Endothelial cell of umbilical vein (primary cell): Measurements from ENCODE around the gene EQTN. TPM values are rescaled to one million over a fixed set of nuclear protein-coding genes. Genes with fewer than 3 reads are reported as not detected.

Experiments
- BruUV-seq: library from RNA; stranded (reverse); fragments of 400-500 nt; replicated peaks from 2 replicates; lab custom pipeline; 2021; lab: Mats Ljungman, UMichigan
- CTCF ChIA-PET: fragments of 300-600, 350-600 bp; sonication (Branson Sonifier 250); formaldehyde crosslinking; loops from one replicate; lab custom pipeline; 2021; ENCODE audit warnings: antibody characterized with exemption, inconsistent platforms; lab: Charles Lee
- POLR2A ChIA-PET: fragments of 300-600, 350-600 bp; sonication (Branson Sonifier 250); formaldehyde crosslinking; loops from one replicate; lab custom pipeline; 2021; ENCODE audit warnings: antibody characterized with exemption, inconsistent platforms; lab: Charles Lee
- DNase-seq: peaks from one replicate; pipeline ENCODE4 v3.0.0-alpha.2; 2011; ENCODE audit warnings: low read depth, low spot score
- FAIRE-seq: peaks from 2 replicates; lab custom pipeline; 2011; peaks lifted over from hg19 to GRCh38; lab: Jason Lieb, UNC
- H2AFZ ChIP-seq: 2 replicates; pipeline ENCODE4 v1.6.0; 2012; ENCODE audit warnings: low read depth, low read length, control low read depth, inconsistent platforms
- H3K27ac ChIP-seq: 2 replicates; pipeline ENCODE4 v1.5.1; 2011; ENCODE audit warnings: low read depth, mild to moderate bottlenecking, control low read depth, low read length, moderate library complexity; ENCODE audit not compliant: insufficient read depth
- H3K27me3 ChIP-seq, 2 experiments: 2 replicates each; pipeline versions ENCODE4 v1.6.0 to v1.6.1; 2011; ENCODE audit warnings: low read length in 2 of 2, mixed read lengths in 1 of 2; ENCODE audit not compliant: control insufficient read depth in 2 of 2, insufficient read depth in 2 of 2
- H3K36me3 ChIP-seq, 2 experiments: 2 replicates in 1 of 2; 3 replicates in 1 of 2; pipeline ENCODE4 v1.5.1; 2011; ENCODE audit warnings: low read length in 2 of 2, mild to moderate bottlenecking in 1 of 2, moderate library complexity in 1 of 2; ENCODE audit not compliant: control insufficient read depth in 2 of 2, insufficient read depth in 2 of 2; ENCODE audit errors: extremely low read depth in 1 of 2
- H3K4me1 ChIP-seq: 3 replicates; pipeline ENCODE4 v1.5.1; 2011; ENCODE audit warnings: mild to moderate bottlenecking, low read length; ENCODE audit not compliant: control insufficient read depth, insufficient read depth; ENCODE audit errors: extremely low read depth
- H3K4me2 ChIP-seq: 2 replicates; pipeline ENCODE4 v1.6.1; 2011; ENCODE audit warnings: low read length, control low read depth, mixed read lengths; ENCODE audit not compliant: insufficient read depth
- H3K4me3 ChIP-seq, 3 experiments: fragments of 200-600 bp in 1 of 3; sonication (generic), shearing (Covaris generic) in 1 of 3; replicated peaks in 1 of 3; 2 replicates each; pipeline ENCODE4 v1.5.1; 2011 to 2016; ENCODE audit warnings: control low read depth in 3 of 3, low read length in 3 of 3, mild to moderate bottlenecking in 2 of 3, inconsistent platforms in 1 of 3, low read depth in 1 of 3, moderate library complexity in 1 of 3; ENCODE audit not compliant: insufficient read depth in 1 of 3
- H3K79me2 ChIP-seq: 2 replicates; pipeline ENCODE4 v1.6.0; 2012; ENCODE audit warnings: low read length, inconsistent platforms; ENCODE audit not compliant: control insufficient read depth, insufficient read depth
- H3K9ac ChIP-seq: replicated peaks from 2 replicates; pipeline ENCODE3; 2011; ENCODE audit warnings: low read length, control low read depth; ENCODE audit not compliant: insufficient read depth; ENCODE audit errors: extremely low read depth
- H3K9me1 ChIP-seq: replicated peaks from 3 replicates; pipeline ENCODE4 v1.6.0; 2011; ENCODE audit warnings: mild to moderate bottlenecking, low read length; ENCODE audit not compliant: control insufficient read depth, insufficient read depth; ENCODE audit errors: extremely low read depth
- H3K9me3 ChIP-seq: replicated peaks from 2 replicates; pipeline ENCODE4 v1.5.1; 2012; ENCODE audit warnings: low read length, inconsistent platforms; ENCODE audit not compliant: control insufficient read depth, insufficient read depth
- H4K20me1 ChIP-seq: replicated peaks from 2 replicates; pipeline ENCODE3; 2011; ENCODE audit warnings: mild to moderate bottlenecking, low read length; ENCODE audit not compliant: control insufficient read depth, insufficient read depth; ENCODE audit errors: extremely low read depth
- EZH2 ChIP-seq: IDR thresholded peaks from 2 replicates; pipeline ENCODE4 v1.6.1; 2012; ENCODE audit warnings: borderline replicate concordance, low read depth, mild to moderate bottlenecking, moderate library complexity, low read length, inconsistent platforms; ENCODE audit not compliant: severe bottlenecking
- FOS ChIP-seq: IDR thresholded peaks from 2 replicates; pipeline ENCODE4 v1.6.1; 2011; ENCODE audit warnings: mild to moderate bottlenecking, low read length, moderate library complexity, borderline replicate concordance; ENCODE audit not compliant: insufficient read depth
- JUN ChIP-seq: IDR thresholded peaks from 2 replicates; pipeline ENCODE4 v1.6.1; 2011; ENCODE audit warnings: borderline replicate concordance, low read depth; ENCODE audit not compliant: insufficient read length, insufficient read depth
- POLR2A ChIP-seq: IDR thresholded peaks from 2 replicates; pipeline ENCODE4 v1.6.1; 2012; ENCODE audit warnings: low read depth, mild to moderate bottlenecking, control low read depth, low read length
- POLR2AphosphoS5 ChIP-seq: IDR thresholded peaks from 2 replicates; pipeline ENCODE4 v1.6.1; 2012; ENCODE audit warnings: low read depth, mild to moderate bottlenecking, control low read depth, low read length, moderate library complexity; ENCODE audit not compliant: insufficient read depth
- dilution Hi-C: fragments of 300-500 bp; cut with MboI; formaldehyde crosslinking; loops from one replicate; pipeline ENCODE4 v1.15.0; 2019; ENCODE audit warnings: low sequenced_read_pairs; ENCODE audit not compliant: extremely low pct_ligation_motif_present
- intact Hi-C: fragments of 100-400 bp; cut with micrococcal nuclease; formaldehyde crosslinking; loops from one replicate; pipeline ENCODE4 v1.10.0; 2022
- polyA plus RNA-seq, 4 experiments: library from polyadenylated mRNA; depleted of rRNA in 3 of 4; stranded (reverse) in 3 of 4; unstranded in 1 of 4; fragments of >200 nt; gene quantifications; 2 replicates each; pipeline versions ENCODE4 v1.2.1 to v1.2.3, GENCODE V29; 2011 to 2012; ENCODE audit warnings: missing spikeins in 1 of 4
- total RNA-seq: library from RNA; stranded (reverse); gene quantifications from 2 replicates; pipeline ENCODE4 v1.2.3, GENCODE V29; 2021
- TF ChIP-seq, protein P1 (sequence below), 2 donors: IDR thresholded peaks; 1 replicate in 1 of 2; 2 replicates in 1 of 2; pipeline ENCODE4 v1.5.1; 2011; ENCODE audit warnings: low read length in 2 of 2, mild to moderate bottlenecking in 2 of 2, moderate library complexity in 2 of 2, control low read depth in 1 of 2, inconsistent platforms in 1 of 2, low read depth in 1 of 2; ENCODE audit not compliant: insufficient read depth in 1 of 2; ENCODE audit errors: extremely low read depth in 1 of 2

EQTN gene
- total and polyA plus RNA-seq, 2 donors (not counting 3 experiments of a cell fraction or from before 2014, with no cell fraction given) = not detected

DNA sequence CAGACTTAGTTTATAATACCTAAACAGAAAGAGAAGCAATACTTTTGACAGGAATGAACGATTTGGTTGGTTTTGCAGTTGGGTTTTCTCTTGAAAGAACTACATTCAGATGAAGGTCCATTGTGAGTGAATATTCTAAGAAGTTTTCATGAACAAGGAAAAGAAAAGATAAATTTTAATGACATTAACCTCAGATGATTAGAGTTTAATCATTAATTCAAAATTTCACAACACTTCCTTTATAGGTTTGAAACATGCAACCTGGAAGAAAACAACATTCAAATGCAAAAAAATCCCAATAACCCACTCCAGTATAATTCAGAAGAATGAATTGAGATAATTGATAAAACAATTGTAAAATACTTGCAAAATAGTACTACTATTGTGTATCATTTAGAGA, 23.8 kb downstream of the EQTN start:
- Histone ChIP-seq H3K4me3 (no peak overlapping the region), H3K79me2 (no peaks in the 10 kb centered on the region), H3K9ac (no peak overlapping the region), H3K9me1 (no peaks in the 10 kb centered on the region), H3K36me3 (no peaks in the 10 kb centered on the region), H3K27me3 (peaks cover 0 to 3% of the 10 kb centered on the region in 2 experiments), H3K4me1 (no peaks in the 10 kb centered on the region), H2AFZ (no peak overlapping the region), H3K4me2 (no peak overlapping the region), H3K9me3 (no peaks in the 10 kb centered on the region), H4K20me1 (no peaks in the 10 kb centered on the region), H3K27ac (no peak overlapping the region)
- FAIRE-seq (no peak), DNase-seq (no peak)
- dilution Hi-C loops (no loop called here), intact Hi-C loops (loop anchor here (10.0 kb wide), 1 partner anchor 378 kb away; the partner anchor contains the start of gene CAAP1)
- POLR2A ChIA-PET = no interaction called here
- CTCF ChIA-PET = interaction anchor here (0.6 kb wide), 1 partner anchor 134 kb away, joined by 3 read pairs; no protein-coding TSS in a partner anchor
- BruUV-seq = no TSS peak
- TF ChIP-seq, protein P1, sequence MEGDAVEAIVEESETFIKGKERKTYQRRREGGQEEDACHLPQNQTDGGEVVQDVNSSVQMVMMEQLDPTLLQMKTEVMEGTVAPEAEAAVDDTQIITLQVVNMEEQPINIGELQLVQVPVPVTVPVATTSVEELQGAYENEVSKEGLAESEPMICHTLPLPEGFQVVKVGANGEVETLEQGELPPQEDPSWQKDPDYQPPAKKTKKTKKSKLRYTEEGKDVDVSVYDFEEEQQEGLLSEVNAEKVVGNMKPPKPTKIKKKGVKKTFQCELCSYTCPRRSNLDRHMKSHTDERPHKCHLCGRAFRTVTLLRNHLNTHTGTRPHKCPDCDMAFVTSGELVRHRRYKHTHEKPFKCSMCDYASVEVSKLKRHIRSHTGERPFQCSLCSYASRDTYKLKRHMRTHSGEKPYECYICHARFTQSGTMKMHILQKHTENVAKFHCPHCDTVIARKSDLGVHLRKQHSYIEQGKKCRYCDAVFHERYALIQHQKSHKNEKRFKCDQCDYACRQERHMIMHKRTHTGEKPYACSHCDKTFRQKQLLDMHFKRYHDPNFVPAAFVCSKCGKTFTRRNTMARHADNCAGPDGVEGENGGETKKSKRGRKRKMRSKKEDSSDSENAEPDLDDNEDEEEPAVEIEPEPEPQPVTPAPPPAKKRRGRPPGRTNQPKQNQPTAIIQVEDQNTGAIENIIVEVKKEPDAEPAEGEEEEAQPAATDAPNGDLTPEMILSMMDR (IDR thresholded peaks at IDR 0.05; ENCODE audit: extremely low read depth in 1 of 2, insufficient read depth in 1 of 2, low read depth in 1 of 2, low read length in 2 of 2) = no peak

DNA sequence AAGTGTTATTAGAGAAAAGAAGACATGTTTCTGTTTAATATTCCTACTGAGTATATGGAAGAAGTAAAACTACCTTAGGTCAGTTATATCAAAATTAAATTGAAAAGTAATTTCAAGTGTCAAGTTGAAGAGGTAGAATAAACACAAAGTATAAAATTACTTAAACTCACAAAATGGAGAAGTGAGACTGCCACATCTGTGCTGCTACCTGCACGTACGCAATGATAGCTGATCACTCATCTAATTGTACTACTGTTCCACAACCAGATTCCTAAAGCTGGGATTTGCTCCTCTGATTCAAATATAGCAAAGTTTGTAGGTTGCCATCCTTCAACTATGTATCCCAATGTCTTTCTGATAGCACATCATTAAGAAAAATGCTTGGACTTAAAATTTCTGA, 24.8 kb downstream of the EQTN start:
- no peak overlapping the region for H2AFZ ChIP-seq
- no peak overlapping the region for H3K4me3 ChIP-seq
- no TSS peak for BruUV-seq
- FAIRE-seq (no peak), DNase-seq (no peak)
- no peak overlapping the region for H3K4me2 ChIP-seq
- dilution Hi-C loops = no loop called here
- no peaks in the 10 kb centered on the region for H4K20me1 ChIP-seq
- ChIA-PET CTCF (interaction anchor here (1.1 to 1.5 kb wide), 3 partner anchors 9 to 242 kb away, joined by 3 to 4 read pairs (median 3); no protein-coding TSS in a partner anchor), POLR2A (no interaction called here)
- H3K9me1 ChIP-seq = no peaks in the 10 kb centered on the region
- no peak for TF ChIP-seq EZH2
- TF ChIP-seq POLR2AphosphoS5 = no peak
- TF ChIP-seq, protein P1 (IDR thresholded peaks at IDR 0.05; ENCODE audit: extremely low read depth in 1 of 2, insufficient read depth in 1 of 2, low read depth in 1 of 2, low read length in 2 of 2) = no peak
- no peak for TF ChIP-seq JUN
- no peak for TF ChIP-seq FOS
- no peak for TF ChIP-seq POLR2A
- H3K9me3 ChIP-seq = no peaks in the 10 kb centered on the region
- no peaks in the 10 kb centered on the region for H3K27me3 ChIP-seq
- intact Hi-C loops = loop anchor here (10.0 kb wide), 1 partner anchor 377 kb away; the partner anchor contains the start of gene CAAP1
- H3K36me3 ChIP-seq = no peaks in the 10 kb centered on the region
- no peak overlapping the region for H3K9ac ChIP-seq
- no peak overlapping the region for H3K27ac ChIP-seq
- H3K4me1 ChIP-seq = no peaks in the 10 kb centered on the region
- no peaks in the 10 kb centered on the region for H3K79me2 ChIP-seq
